ENCODE data around the gene CYP3A7. TPM values are rescaled to one million over a fixed set of nuclear protein-coding genes. Genes with fewer than 3 reads are reported as not detected.
"Not testable (repeated sequence)": the region's sequence is repeated elsewhere in the genome, so short reads cannot be mapped to it uniquely, and the experiment has no call there.

Gene CYP3A7
- polyA plus RNA-seq, 1 experiment = not detected

DNA sequence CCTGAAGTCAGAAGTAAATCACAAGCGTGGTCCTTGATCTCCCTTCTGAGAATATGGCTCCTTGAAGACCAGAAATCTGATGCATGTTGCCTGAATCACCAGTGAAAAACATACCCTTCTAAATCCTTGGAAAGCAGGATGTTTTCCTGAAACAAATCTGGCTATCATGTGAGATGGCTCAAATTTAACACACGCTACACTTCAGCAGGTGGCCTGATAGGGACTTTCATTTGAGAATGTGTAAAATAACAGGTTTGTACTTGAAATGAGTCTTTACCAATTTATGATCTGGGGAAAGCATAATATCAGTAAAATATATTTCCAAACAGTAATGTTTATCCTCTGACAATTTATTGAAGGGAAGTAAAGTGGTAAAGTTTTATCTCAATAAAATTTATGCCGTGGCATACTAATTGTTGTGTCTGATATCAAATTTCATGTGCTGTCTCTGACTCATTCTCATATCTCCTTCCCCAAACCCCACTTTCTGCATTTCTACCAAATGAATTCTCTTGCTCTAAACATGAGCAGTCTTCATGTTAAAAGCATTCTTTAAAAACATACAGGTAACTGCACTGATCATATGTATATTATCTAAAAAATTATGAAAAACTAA lies 31.6 kb upstream of the CYP3A7 start:
- ChIA-PET POLR2A (no interaction called here), CTCF (no interaction called here)
- H3K36me3 ChIP-seq (ENCODE audit: control insufficient read depth, insufficient read depth, low read length) = no peaks in the 10 kb centered on the region

DNA sequence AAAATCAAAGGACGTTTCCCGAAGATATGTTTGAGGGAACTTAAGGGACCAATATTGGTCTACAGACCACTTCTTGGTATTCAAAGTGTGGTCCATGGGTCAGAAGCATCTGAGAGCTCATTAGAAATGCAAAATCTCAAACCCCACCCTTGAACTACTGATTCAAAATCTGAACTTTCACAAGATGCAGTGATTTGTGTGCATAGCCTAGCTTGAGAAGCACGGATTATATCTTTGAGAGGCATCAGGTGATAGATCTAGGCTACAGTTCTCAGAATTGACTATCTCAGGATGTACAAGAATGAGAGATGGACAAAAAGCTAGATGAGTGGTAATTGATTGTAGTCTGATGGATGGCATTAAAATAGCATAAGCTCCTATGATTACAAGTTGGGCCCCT lies 29.5 kb upstream of the CYP3A7 start:
- no peak for DNase-seq (ENCODE audit: low read depth)
- no peaks in the 10 kb centered on the region; the same call in 1 of the 2 replicates for H3K27me3 ChIP-seq (ENCODE audit: control insufficient read depth, insufficient read depth, low read length)
- H3K36me3 ChIP-seq (ENCODE audit: control insufficient read depth, insufficient read depth, low read length) = no peaks in the 10 kb centered on the region
- CTCF ChIA-PET = no interaction called here
- POLR2A ChIA-PET = no interaction called here
- no peak overlapping the region for H3K4me3 ChIP-seq (ENCODE audit: low read depth, low read length)
- TF ChIP-seq, protein P1, sequence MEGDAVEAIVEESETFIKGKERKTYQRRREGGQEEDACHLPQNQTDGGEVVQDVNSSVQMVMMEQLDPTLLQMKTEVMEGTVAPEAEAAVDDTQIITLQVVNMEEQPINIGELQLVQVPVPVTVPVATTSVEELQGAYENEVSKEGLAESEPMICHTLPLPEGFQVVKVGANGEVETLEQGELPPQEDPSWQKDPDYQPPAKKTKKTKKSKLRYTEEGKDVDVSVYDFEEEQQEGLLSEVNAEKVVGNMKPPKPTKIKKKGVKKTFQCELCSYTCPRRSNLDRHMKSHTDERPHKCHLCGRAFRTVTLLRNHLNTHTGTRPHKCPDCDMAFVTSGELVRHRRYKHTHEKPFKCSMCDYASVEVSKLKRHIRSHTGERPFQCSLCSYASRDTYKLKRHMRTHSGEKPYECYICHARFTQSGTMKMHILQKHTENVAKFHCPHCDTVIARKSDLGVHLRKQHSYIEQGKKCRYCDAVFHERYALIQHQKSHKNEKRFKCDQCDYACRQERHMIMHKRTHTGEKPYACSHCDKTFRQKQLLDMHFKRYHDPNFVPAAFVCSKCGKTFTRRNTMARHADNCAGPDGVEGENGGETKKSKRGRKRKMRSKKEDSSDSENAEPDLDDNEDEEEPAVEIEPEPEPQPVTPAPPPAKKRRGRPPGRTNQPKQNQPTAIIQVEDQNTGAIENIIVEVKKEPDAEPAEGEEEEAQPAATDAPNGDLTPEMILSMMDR (IDR thresholded peaks at IDR 0.05; ENCODE audit: insufficient read depth, low read depth, low read length) = no peak

More for the DNA sequence above, 31.6 kb upstream of the CYP3A7 start:
- Histone ChIP-seq H3K4me3 (ENCODE audit: low read depth, low read length) (no peak overlapping the region), H3K27me3 (ENCODE audit: control insufficient read depth, insufficient read depth, low read length) (no peaks in the 10 kb centered on the region; the same call in 1 of the 2 replicates)
- TF ChIP-seq, protein P1 (IDR thresholded peaks at IDR 0.05; ENCODE audit: insufficient read depth, low read depth, low read length) = no peak
- DNase-seq (ENCODE audit: low read depth) = no peak

DNA sequence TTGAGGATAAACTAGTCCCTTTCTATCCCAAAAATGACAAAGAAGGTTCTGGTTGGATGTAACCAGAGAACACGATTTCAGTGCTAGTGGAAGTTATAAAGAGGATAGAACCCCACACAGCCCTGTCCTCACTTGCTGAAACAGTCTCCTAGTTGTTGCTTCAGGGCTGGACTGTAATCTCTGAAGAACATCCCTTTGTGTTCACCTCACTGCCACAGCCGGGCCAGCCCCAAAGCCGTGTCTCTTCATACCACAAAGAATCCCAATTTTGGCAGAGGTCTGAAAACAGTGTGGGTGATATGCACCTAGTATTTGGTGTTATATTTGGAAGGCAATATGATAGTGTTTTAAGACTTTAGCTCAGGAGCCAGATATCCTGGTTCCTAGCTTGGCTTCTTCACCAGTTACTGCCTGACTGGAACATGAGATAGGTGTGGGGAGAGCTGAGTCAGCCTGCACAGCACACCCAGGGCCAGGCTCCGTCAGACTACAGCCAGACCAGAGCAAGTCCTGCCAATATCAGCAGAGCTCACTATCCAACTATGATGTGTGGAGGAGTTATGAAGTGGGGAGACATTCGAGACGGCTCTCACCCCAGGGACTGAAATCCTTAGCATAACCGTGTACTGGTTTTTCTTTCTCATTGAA lies 27.8 kb upstream of the CYP3A7 start:
- no peak overlapping the region for H3K4me3 ChIP-seq (ENCODE audit: low read depth, low read length)
- no peaks in the 10 kb centered on the region for H3K36me3 ChIP-seq (ENCODE audit: control insufficient read depth, insufficient read depth, low read length)
- TF ChIP-seq, protein P1 (IDR thresholded peaks at IDR 0.05; ENCODE audit: insufficient read depth, low read depth, low read length) = no peak
- DNase-seq (ENCODE audit: low read depth) = no peak
- ChIA-PET POLR2A (no interaction called here), CTCF (no interaction called here)
- no peaks in the 10 kb centered on the region; the same call in 1 of the 2 replicates for H3K27me3 ChIP-seq (ENCODE audit: control insufficient read depth, insufficient read depth, low read length)

DNA sequence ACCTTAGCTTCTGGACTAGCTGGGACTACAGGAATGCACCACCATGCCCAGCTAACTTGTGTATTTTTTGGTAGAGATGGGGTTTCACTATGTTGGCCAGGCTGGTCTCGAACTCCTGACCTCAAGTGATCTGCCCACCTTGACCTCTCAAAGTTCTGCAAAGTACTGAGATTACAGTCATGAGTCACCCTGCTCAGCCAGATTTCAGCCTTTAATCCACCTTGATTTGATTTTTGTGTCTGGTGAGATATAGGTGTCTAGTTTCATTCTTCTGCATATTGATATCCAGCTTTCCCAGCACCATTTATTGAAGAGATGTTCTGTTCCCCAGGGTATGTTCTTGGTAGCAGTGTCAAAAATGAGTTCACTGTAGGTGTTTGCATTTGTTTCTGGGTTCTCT lies 20.1 kb upstream of the CYP3A7 start:
- Histone ChIP-seq H3K36me3 (ENCODE audit: control insufficient read depth, insufficient read depth, low read length) (no peaks in the 10 kb centered on the region), H3K4me3 (ENCODE audit: low read depth, low read length) (no peak overlapping the region), H3K27me3 (ENCODE audit: control insufficient read depth, insufficient read depth, low read length) (0 out of 2 replicates have a peak, but pooled peaks cover 2% of the 10 kb centered on the region)
- ChIA-PET CTCF (no interaction called here), POLR2A (no interaction called here)
- TF ChIP-seq, protein P1 (IDR thresholded peaks at IDR 0.05; ENCODE audit: insufficient read depth, low read depth, low read length) = no peak
- no peak for DNase-seq (ENCODE audit: low read depth)

DNA sequence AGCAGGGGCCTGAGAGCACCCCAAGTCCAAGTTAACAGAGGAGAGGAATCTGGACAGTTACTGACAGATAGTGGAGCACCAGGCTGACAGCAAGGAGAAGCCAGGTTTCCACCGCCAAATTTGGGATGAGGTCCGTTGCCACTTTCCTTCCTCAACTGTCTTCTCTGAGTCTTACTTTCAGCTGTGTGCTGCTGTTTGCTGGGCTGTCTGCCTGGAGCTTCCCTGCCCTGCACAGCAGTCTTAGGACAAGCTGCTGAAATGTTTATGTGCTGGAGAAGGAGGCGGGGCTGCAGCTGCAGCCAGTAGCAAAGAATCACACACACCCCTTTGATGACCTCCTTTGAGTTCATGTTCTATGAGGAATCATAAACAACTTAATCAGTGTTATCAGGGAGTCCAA lies 17.4 kb upstream of the CYP3A7 start:
- Histone ChIP-seq H3K4me3 (ENCODE audit: low read depth, low read length) (no peak overlapping the region), H3K27me3 (ENCODE audit: control insufficient read depth, insufficient read depth, low read length) (peaks cover 2% of the 10 kb centered on the region; the same call in 1 of the 2 replicates), H3K36me3 (ENCODE audit: control insufficient read depth, insufficient read depth, low read length) (no peaks in the 10 kb centered on the region)
- ChIA-PET POLR2A (no interaction called here), CTCF (interaction anchor here (0.9 kb wide), 1 partner anchor 9 kb away, joined by 3 read pairs; no protein-coding TSS in a partner anchor)
- TF ChIP-seq, protein P1 (IDR thresholded peaks at IDR 0.05; ENCODE audit: insufficient read depth, low read depth, low read length) = no peak
- DNase-seq (ENCODE audit: low read depth) = no peak

DNA sequence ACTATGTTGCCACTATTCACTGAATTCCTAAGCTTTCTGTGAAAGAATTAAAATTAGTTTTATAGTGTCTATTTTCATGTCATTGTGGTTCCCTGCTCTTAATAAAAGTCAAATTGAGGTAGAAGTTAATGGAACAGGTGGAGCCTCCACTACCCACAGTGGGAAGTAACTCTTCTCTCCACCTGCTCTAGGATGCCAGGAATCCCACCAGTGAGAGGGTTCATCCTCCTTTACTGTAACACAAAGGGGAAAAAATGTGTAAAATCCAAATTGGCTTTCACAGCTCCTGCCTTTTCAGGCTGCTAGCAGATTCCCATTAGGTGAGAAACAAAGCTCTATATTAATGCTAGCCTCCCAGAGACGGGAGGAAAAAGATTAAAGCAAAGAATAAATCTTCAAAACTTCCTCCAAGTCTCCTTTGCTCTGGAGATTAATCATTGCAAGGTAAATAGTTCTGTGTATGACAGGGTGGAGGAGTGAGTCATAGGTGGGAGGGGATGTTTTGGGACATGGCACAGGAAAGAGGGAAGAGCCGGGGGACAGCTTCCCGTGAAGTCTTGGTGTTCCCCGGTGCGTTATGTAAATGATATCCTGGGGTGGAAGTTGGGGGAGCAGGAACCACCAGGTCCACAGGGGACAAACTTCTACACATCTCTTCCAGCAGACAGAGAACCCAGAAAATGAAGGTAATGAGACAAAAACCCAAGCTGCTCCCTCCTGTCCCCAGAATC lies 16.5 kb upstream of the CYP3A7 start:
- H3K27me3 ChIP-seq (ENCODE audit: control insufficient read depth, insufficient read depth, low read length); H3K4me3 ChIP-seq (ENCODE audit: low read depth, low read length); POLR2A ChIA-PET; DNase-seq (ENCODE audit: low read depth); H3K36me3 ChIP-seq (ENCODE audit: control insufficient read depth, insufficient read depth, low read length); CTCF ChIA-PET: not testable (repeated sequence)
